Measurements from ENCODE around the gene METRNL. TPM values are rescaled to one million over a fixed set of nuclear protein-coding genes. Genes with fewer than 3 reads are reported as not detected.

The METRNL gene
- total RNA-seq, 1 donor: 72.7 TPM

DNA sequence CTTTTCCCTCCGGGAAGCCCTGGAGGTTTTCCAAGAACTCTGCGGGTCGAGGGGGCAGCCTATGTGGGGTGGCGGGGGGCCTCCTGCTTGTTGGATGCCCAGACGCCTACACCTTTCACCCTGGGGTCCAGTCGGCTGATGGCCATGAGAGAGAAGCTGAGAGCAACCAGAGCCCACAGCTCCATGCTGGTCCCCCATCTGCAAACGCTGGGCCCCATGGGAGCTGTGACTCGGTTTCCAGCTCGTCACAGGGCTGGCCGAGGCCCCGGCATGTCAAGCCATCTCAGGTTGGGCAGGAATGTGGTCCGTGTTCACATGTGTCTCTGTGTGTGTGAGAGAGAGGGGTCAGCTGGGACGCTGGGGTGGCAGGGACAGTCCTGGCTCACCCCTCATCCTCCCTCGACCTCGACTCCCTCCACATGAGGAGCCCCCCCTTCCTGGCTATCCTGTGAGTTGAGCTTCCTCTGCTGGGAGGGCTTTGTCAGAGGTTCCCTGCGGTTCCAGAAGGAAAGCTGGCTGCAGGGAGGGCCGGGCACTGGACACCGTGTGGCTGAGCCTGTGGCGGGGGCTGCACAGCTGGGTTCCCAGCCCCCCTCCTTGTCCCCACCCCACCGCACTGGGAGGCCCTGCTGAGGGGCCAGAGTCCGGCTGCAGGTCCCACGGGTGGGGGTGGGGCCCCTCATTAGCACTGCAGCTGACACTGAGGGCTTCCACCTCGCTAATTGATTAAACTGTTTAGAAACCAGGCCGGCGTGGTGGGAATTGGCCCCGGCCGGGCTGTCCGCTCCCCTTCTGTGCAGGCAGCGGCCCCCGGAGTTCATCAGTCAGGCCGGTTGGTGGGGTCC, 19.1 kb downstream of the METRNL start:
- no peak overlapping the region for H3K4me3 ChIP-seq (ENCODE audit: low read length)
- H3K27me3 ChIP-seq (ENCODE audit: insufficient read depth, low read length): peaks cover 12% of the 10 kb centered on the region
- peaks cover 20% of the 10 kb centered on the region for H3K4me1 ChIP-seq (ENCODE audit: insufficient read depth, low read length)
- H3K9me3 ChIP-seq (ENCODE audit: low read depth, low read length): no peaks in the 10 kb centered on the region

DNA sequence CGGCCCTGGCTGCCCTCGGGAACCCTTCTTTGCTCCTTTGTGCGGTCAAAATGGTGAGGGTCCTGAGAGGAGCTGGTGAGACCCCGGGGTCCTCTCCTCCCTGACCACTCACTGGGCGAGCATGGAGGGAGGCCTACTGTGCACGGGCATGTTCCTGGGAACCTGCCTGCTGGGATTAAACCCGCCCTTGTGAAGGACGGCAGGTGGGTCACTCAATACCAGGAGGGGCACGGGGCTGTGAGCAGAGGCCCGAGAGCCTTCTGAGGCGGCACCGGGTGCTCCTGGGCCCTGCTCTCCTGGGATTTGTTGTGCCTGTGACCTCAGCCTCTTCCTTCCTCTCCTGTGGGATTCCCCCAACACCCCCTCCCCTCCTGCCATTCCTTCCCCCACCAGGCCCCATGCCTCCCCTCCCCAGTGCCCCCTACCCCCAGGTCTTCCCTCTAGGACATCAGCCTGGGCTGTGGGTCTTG, 19.7 kb downstream of the METRNL start:
- no peak overlapping the region for H3K4me3 ChIP-seq (ENCODE audit: low read length)

DNA sequence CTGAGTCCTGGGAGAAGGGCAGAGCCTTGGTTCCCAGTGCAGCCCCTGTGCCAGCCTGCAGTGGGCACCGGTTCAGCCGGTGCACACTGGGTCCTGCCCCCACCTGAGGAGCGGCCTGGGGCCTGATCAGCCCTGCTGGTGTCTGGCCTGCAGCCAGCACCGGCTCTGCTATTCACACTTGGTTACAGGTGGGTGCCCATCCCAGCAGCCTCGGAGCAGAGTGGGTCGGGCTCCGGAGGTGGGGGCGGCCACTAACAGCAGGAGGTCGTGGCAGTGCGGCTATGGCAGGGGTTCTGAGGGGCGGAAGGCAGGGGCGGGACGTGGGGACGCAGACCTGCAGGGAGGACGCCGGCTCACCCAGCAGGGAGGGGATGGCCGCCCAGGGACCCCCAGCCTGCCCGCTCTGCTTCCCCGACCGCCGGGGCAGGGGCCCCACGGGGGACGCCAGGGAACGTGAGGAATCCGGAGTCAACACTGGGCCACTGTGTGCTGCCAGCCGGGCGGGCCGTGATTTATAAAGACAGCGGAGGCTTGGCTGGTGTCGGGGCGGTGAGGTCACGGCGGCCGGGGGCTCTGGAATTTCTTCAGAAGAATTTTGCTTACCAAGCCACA, 20.3 kb downstream of the METRNL start:
- no peaks in the 10 kb centered on the region for H3K9me3 ChIP-seq (ENCODE audit: low read depth, low read length)
- H3K27me3 ChIP-seq (ENCODE audit: insufficient read depth, low read length): peaks cover 12% of the 10 kb centered on the region
- no peak overlapping the region for H3K4me3 ChIP-seq (ENCODE audit: low read length)
- H3K4me1 ChIP-seq (ENCODE audit: insufficient read depth, low read length): peaks cover 20% of the 10 kb centered on the region

More for the DNA sequence above, 19.7 kb downstream of the METRNL start:
- Histone ChIP-seq H3K4me1 (ENCODE audit: insufficient read depth, low read length) (peaks cover 20% of the 10 kb centered on the region), H3K9me3 (ENCODE audit: low read depth, low read length) (no peaks in the 10 kb centered on the region), H3K27me3 (ENCODE audit: insufficient read depth, low read length) (peaks cover 12% of the 10 kb centered on the region)

DNA sequence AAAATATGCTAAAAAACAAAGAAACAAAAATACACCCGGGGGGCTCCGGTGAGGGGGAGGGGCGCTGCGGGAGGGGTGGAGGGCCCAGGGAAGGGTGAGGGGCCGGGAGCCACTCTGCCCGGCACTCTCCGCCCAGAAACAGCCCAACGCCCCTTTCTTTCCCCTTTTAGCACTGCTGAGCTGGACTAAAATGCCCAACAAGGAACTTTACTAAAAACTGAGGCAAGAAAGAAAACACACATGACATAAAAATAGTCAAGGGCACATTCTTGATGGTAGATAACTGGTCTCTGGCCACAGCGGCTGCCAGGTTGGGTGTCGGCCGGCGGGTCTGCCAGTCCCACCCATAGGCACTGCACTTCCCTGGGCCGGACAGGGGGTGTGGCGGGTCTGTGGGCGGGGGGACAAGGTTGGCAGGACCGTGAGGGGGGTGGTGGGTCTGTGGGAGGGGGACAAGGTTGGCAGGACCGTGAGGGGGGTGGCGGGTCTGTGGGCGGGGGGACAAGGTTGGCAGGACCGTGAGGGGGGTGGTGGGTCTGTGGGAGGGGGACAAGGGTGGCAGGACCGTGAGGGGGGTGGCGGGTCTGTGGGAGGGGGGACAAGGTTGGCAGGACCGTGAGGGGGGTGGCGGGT, 20.9 kb downstream of the METRNL start:
- H3K27me3 ChIP-seq (ENCODE audit: insufficient read depth, low read length): peaks cover 12% of the 10 kb centered on the region
- no peak overlapping the region for H3K4me3 ChIP-seq (ENCODE audit: low read length)
- peaks cover 20% of the 10 kb centered on the region for H3K4me1 ChIP-seq (ENCODE audit: insufficient read depth, low read length)
- no peaks in the 10 kb centered on the region for H3K9me3 ChIP-seq (ENCODE audit: low read depth, low read length)

DNA sequence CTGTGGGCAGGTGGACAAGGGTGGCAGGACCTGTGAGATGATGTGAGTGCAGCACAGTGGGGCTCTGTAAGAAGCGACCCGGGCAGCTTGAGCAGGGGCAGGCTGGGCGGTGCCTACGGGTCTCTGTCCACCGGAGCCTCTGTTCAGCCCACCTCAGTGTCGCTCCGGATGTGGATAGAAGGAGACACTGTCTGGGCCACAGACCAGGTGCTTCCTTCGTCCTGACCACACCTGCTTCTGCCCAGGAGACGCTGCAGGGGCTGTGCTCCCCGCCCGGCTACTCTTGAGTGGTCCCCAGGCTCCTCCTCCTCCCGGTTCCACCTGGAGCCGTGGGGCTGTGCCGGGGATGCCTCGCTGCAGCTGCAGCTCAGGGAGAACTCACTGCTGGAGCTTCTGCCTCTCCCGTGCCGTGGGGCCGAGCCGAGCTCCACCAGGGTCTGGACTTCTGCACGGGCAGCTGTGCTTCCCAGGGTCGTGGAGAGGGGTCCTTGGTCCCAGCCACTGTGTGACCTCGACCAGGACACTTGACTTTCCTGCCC, 21.5 kb downstream of the METRNL start:
- Histone ChIP-seq H3K27me3 (ENCODE audit: insufficient read depth, low read length) (peaks cover 12% of the 10 kb centered on the region), H3K4me3 (ENCODE audit: low read length) (no peak overlapping the region), H3K4me1 (ENCODE audit: insufficient read depth, low read length) (peaks cover 20% of the 10 kb centered on the region), H3K9me3 (ENCODE audit: low read depth, low read length) (no peaks in the 10 kb centered on the region)

DNA sequence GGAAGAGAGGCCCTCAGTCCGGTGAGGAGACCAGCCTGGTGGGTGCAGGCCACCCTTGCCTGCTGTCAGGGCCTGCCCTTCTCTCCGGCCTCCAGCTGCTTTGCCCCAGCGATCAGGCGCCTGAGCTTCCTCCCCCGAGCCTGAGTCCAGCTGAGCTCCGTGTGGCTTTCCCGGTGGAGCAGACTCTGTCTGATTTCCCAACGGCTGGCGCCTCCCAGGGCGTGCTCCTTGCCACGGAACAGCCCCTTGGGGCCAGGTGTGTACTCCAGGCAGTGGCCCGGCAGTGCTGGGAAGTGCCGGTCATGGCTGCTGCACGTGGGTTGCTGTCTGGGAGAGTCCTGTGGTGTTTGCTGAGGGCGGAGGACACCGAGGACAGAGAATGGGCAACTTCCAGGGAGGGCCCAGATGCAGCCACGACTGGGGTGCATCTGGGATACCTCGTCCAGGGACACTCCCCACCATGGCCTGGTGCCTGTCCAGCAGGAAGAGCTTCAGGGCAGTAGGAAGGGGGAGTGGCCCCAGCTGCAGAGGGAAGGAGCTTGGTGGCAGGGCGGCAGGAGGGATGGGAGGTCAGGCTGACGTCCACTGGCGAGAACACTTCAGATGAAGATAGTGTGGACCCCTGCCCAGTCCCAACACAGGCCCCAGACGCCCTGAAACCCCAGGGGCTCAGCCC, 22.5 kb downstream of the METRNL start:
- H3K4me1 ChIP-seq (ENCODE audit: insufficient read depth, low read length): peaks cover 20% of the 10 kb centered on the region
- H3K27me3 ChIP-seq (ENCODE audit: insufficient read depth, low read length): peaks cover 12% of the 10 kb centered on the region
- no peak overlapping the region for H3K4me3 ChIP-seq (ENCODE audit: low read length)
- no peaks in the 10 kb centered on the region for H3K9me3 ChIP-seq (ENCODE audit: low read depth, low read length)

DNA sequence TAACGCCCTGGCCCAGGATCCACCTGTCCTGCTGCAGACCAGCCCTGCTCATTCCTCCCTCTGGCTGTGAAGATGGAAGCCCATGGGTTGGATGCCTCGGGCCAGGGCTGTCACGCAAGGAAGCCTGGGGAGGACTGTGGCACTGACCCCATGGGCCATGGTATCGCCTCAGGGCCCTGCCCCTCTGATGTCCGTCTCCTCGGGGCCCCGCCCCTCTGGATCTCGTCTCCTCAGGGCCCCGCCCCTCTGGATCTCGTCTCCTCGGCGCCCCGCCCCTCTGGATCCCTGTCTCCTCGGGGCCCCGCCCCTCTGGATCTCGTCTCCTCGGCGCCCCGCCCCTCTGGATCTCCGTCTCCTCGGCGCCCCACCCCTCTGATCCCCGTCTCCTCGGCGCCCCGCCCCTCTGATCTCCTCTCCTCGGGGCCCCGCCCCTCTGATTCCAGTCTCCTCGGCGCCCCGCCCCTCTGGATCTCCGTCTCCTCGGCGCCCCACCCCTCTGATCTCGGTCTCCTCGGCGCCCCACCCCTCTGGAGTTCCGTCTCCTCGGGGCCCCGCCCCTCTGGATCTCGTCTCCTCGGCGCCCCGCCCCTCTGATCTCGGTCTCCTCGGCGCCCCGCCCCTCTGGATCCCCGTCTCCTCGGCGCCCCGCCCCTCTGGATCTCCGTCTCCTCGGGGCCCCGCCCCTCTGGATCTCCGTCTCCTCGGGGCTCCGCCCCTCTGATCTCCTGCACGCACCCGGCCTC, 24.0 kb downstream of the METRNL start:
- Histone ChIP-seq H3K4me3 (ENCODE audit: low read length) (no peak overlapping the region), H3K9me3 (ENCODE audit: low read depth, low read length) (no peaks in the 10 kb centered on the region), H3K4me1 (ENCODE audit: insufficient read depth, low read length) (peaks cover 20% of the 10 kb centered on the region), H3K27me3 (ENCODE audit: insufficient read depth, low read length) (peaks cover 11% of the 10 kb centered on the region)

DNA sequence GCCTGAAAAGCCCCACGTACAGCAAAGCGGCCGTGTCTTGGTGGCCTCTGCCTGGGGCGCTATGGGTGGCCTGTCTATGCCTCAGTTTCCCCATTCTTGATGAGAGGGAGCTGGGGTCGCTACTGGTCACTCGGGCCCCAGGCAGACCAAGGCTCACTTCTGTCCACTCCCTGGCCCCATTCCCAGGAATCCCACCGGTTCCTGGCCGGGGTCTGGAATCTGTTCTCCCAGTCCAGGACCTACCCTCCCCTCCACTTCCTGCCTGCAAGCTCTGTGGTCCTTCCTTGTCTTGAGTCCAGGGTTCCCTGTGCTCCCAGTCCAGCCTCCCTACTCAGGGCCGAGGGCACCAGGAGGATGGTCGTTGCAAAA, 24.5 kb downstream of the METRNL start:
- no peaks in the 10 kb centered on the region for H3K9me3 ChIP-seq (ENCODE audit: low read depth, low read length)
- H3K4me1 ChIP-seq (ENCODE audit: insufficient read depth, low read length): peaks cover 19% of the 10 kb centered on the region
- H3K27me3 ChIP-seq (ENCODE audit: insufficient read depth, low read length): peaks cover 8% of the 10 kb centered on the region
- H3K4me3 ChIP-seq (ENCODE audit: low read length): no peak overlapping the region

DNA sequence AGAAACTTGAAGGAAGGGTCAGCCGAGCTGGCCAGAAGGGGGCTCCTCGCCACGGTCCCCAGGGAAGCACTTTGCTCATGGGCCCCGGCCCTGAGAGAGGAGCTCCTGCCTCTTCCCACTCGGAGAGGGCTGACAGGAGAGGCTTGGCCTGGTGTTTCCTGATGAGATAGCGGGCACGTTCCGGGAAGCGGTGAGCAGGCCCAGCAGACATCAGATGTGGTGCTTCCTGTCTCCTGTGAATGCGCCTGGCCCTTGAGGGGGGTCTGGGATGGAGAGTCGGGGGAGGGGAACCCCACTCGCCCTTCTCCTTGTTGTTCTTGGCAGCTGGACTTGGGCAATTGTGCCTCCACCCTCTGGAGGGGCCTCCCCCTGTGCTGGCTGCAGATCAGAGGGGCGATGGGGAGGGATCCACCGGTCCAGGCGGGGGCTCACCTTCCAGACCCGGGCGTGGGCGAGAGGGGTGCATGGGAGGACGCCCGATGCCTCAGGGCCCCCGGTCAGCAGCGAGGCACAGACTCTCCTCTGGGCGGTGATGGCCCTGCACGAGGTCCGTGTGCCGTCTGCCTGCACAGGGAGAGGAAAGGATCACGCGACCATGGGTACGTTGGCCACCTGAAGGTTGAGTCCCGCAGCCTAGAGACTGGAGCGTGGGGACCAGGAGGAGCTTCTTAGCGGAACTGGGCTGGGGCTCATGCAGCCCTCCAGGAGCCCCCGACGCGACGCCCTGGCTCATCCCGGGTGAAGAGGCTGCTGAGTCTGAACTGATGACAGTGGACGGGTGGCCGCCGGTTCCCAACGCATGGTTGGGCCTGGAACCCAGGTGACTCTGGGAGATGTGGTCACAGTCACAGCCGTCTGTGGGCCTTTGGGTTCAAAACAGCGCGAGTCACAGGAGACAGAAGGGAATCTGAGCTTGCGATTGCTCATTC, 25.4 kb downstream of the METRNL start:
- Histone ChIP-seq H3K4me3 (ENCODE audit: low read length) (no peak overlapping the region), H3K27me3 (ENCODE audit: insufficient read depth, low read length) (peaks cover 1% of the 10 kb centered on the region), H3K4me1 (ENCODE audit: insufficient read depth, low read length) (peaks cover 11% of the 10 kb centered on the region)

DNA sequence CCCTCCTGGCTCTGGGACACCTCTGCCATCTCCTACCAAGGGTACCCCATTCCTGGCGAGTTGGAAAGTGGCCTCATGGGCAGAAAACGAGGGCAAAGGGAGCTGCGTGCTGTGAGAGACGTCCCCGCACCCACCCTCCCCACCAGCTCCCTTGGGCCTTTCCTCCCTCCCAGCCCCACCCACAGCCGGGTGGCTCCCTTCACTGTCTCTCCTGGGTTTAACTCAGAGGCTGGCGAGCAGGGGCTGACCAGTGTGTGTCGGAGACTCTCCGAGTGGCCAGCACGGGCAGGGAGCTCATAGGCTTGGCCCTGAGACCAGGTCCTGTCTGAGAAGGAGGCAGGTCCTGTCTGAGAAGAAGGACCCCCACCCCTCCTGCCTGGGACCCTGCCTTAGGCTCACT, 26.1 kb downstream of the METRNL start:
- H3K4me1 ChIP-seq (ENCODE audit: insufficient read depth, low read length): peaks cover 9% of the 10 kb centered on the region
- no peaks in the 10 kb centered on the region for H3K27me3 ChIP-seq (ENCODE audit: insufficient read depth, low read length)
- no peaks in the 10 kb centered on the region for H3K9me3 ChIP-seq (ENCODE audit: low read depth, low read length)
- H3K4me3 ChIP-seq (ENCODE audit: low read length): no peak overlapping the region

More for the DNA sequence above, 25.4 kb downstream of the METRNL start:
- no peaks in the 10 kb centered on the region for H3K9me3 ChIP-seq (ENCODE audit: low read depth, low read length)

DNA sequence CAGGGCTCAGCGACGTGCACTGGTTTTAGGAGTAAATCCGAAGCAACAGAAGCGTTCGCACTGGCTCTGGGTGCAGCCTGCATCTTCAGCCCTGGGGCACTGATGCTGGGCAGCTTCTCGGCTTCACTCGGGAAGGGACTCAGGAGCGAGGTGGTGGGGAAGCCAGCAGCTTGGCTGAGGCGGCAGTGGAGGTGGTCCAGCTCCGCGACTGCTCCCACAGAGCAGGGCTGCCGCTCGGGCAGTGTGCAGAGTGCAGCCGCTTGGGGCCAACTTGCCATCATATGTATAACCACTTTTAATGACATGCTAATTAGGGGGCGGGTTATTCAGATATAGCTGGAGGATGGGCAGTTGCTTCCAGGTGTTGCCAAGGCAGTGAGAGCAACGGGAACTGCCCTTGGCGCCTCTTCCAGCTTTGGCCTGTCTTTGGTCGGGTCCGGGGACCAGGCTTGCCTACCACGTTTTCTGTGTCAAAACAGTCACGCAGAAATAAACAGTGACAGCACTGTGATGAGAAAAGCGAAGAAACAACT, 26.7 kb downstream of the METRNL start:
- peaks cover 7% of the 10 kb centered on the region for H3K4me1 ChIP-seq (ENCODE audit: insufficient read depth, low read length)

DNA sequence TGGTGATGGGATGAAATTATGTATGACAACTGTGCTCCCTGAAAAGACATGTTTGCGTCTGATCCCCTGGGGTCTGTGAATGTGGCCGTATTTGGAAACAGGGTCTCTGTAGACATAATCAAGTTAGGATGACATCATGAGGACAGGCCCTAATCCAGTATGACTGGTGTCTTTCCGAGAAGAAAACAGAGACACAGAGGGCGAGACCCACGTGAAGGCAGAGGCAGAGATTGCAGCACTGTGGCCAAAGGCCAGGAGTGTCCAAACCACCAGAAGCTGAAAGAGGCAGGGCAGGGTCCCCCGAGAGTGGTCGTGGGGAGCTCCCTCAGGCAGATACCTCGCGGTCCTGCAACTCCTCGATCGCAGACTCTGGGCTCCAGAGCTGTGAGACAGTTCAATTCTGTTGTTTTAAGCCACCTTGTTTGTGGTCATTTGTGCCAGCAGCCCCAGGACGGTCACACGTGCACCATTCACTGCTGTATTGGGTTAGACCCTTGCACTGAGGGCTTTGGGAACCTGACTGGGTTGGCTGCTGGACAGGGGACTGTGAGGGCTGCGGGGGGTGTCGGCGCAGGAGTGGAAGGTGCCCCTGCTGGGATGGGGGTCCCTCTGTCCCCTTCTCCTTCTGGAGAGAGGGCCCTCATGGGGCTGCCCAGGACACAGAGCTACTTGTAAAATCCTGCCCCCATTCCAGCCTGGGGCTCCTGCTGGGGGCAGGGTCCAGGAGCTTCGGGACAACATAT, 27.7 kb downstream of the METRNL start:
- H3K4me3 ChIP-seq (ENCODE audit: low read length): no peak overlapping the region
- peaks cover 5% of the 10 kb centered on the region for H3K4me1 ChIP-seq (ENCODE audit: insufficient read depth, low read length)
- no peaks in the 10 kb centered on the region for H3K9me3 ChIP-seq (ENCODE audit: low read depth, low read length)
- no peaks in the 10 kb centered on the region for H3K27me3 ChIP-seq (ENCODE audit: insufficient read depth, low read length)

More for the DNA sequence above, 26.7 kb downstream of the METRNL start:
- H3K27me3 ChIP-seq (ENCODE audit: insufficient read depth, low read length): no peaks in the 10 kb centered on the region
- H3K4me3 ChIP-seq (ENCODE audit: low read length): no peak overlapping the region
- H3K9me3 ChIP-seq (ENCODE audit: low read depth, low read length): no peaks in the 10 kb centered on the region

DNA sequence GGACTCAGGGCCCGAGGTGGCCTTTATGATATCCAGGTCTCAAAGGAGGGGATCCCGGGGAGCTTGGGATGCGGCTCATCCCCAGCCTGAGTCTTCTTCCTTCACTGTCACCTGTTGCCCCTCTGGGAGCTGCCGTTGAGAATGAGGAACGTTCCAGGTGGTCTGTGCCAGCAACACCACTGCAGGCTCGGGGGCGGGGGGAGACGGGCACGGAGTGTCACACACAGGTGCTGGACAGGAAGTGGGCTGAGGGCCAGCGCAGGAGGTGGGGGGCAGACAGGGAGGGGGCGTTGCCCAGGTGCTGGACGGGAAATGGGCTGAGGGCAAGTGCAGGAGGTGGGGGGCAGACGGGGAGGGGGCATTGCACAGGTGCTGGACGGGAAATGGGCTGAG, 28.2 kb downstream of the METRNL start:
- H3K9me3 ChIP-seq (ENCODE audit: low read depth, low read length): no peaks in the 10 kb centered on the region
- no peaks in the 10 kb centered on the region for H3K27me3 ChIP-seq (ENCODE audit: insufficient read depth, low read length)
- no peak overlapping the region for H3K4me3 ChIP-seq (ENCODE audit: low read length)
- peaks cover 5% of the 10 kb centered on the region for H3K4me1 ChIP-seq (ENCODE audit: insufficient read depth, low read length)

Data from mononuclear cell (primary cell).